SKM-1 (cell line): ENCODE results near the gene UBE2S.

ENCODE experiments used
- DNase-seq: peaks from one replicate; lab custom pipeline; 2025; ENCODE audit not compliant: unreplicated experiment; lab: John Stamatoyannopoulos, UW

Gene UBE2S

DNA sequence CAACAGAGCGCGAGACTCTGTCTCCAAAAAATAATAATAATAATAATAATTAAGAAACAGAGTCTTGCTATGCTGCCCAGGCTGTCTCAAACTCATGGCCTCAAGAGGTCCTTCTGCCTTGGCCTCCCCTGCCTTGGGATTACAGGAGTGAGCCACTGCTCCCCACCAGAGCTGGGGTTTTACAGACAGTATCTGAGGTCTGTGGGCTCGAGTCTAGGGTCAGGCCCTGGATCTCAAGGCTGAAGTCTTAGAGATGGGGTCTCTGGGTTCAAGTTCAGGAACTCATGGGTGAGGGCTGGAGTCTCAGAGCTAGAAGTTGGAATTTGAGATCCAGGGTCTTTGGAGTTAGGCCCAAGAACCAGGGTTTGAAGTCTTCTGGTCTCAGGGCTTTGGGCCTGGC is 40.8 kb downstream of the UBE2S start:
- no peak for DNase-seq

DNA sequence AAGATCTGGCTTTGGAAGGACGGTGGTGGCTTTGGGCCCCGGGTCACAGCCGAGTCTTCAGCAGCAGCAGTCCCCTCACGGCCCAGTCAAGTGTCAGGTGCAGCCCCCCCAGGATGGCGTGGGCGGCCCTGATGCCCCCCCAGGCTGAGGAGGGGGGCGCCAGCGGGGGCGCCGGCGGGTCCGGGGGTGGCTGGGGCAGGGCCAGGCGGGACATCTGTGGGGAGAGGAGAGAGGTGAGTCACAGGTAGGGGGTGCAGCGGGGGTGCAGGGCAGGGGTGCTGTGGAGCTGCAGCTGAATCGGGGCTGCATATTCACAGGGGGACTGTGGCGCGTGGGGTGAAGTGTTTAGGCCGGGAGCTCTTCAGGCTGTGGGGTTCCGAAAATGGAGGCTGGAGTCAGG is 41.6 kb downstream of the UBE2S start:
- no peak for DNase-seq

DNA sequence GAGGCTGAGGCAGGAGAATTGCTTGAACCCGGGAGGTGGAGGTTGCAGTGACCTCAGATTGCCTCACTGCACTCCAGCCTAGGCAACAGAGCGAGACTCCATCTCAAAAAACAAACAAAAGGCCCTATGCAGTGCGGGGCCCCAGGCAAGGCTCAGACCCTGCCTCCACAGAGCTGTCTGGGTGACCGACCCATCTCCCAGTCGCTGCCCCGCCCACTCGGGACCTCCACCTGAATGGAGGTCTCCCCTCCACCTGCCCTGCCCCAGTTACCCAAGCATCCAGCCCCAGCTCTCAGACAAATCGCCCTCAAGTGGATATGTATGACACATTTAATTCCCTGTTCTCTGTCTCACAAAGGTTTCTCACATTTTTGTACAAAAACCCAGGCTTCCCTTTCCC is 42.3 kb downstream of the UBE2S start:
- no peak for DNase-seq

DNA sequence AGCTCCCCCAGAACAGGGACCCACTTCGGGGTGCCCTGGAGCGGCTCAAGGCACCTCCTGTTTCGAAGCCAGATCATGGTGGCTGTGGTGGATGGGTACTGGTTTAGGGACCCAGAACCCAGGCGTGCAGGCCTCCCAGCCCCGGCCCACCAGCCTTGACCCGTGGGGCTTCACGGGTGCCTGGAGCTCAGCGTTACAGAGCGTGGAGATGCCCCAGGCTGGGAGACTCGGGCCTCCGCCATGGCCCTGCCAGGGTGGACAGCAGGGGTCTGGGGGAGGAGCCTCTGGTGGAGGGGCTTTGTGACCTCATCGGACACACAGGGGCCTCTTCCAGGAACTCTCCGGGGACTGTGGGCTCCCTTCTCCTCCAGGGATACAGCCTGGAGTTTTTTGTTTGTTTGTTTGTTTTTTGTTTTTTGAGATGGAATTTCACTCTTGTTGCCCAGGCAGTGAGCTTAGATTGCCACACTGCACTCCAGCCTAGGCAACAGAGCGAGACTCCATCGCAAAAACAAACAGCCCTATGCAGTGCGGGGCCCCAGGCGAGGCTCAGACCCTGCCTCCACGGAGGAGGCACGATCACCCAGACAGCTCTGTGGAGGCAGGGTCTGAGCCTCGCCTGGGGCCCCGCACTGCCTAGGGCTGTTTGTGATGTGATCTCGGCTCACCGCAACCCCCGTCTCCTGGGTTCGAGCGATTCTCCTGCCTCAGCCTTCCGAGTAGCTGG is 44.4 kb downstream of the UBE2S start, which contains the start of gene GARIN5B:
Gene GARIN5B, minus strand, starts transcription at position 271 of the 727 bp plus-strand sequence. Its CDS starts 194 bp downstream, at position 77.
- no peak for DNase-seq

DNA sequence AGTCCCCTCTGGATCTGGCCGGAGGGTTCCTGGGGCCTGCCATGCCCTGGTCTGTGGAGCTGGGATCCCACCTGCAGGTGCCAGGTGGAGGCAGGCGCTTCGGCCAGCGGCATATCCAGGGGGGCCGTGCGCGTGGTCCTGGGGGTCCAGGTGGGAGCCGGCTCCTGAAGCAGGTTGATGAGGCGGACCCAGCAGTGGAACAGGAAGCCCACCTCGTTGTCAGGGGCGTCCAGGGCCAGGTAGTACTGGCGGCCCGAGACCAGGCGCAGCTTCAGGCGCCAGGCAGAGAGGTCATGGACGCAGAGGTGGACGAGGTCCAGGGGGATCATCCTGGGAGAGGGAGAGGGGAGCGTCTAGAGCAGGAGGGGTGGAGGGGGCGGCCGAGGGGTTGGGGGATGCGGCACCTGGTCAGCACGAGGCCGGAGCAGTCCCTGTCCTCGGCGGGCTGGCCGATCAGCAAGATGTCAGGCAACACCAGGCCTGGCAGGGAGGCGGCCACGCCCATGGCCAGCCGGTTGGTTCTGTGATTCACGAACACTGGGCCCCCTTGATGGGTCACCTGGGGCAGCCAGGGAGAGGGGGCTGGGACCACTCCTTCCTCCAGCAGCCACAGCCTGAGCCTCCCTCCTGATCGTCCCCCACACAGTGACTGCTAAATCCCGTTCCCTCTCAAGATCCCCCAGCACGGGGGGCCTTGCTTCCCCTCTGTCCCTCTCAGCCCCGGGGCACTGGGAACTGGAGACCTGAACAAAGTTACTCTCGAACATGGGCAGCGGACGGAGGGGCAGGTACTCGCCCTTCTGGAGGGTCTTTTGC is 45.2 kb downstream of the UBE2S start:
- DNase-seq = no peak

DNA sequence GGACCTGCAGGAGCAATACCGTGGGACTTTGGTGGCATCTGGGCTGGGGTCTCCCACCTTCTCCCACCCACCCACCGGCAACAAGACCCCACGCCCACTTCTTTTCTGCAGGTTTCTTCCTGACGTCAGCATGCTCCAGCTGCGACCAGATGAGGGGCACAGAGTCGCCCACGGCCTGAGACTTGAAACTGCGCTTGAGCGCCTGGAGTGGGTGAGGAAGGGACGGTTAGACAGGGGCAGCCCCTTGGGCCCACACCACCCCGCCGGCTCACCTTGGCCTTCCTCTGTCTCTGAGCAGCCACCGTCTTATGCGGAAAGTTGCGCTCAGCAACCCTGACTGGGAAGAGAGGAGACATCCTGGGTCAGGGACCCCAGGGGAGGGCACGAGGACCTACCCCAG is 46.7 kb downstream of the UBE2S start:
- DNase-seq = no peak

DNA sequence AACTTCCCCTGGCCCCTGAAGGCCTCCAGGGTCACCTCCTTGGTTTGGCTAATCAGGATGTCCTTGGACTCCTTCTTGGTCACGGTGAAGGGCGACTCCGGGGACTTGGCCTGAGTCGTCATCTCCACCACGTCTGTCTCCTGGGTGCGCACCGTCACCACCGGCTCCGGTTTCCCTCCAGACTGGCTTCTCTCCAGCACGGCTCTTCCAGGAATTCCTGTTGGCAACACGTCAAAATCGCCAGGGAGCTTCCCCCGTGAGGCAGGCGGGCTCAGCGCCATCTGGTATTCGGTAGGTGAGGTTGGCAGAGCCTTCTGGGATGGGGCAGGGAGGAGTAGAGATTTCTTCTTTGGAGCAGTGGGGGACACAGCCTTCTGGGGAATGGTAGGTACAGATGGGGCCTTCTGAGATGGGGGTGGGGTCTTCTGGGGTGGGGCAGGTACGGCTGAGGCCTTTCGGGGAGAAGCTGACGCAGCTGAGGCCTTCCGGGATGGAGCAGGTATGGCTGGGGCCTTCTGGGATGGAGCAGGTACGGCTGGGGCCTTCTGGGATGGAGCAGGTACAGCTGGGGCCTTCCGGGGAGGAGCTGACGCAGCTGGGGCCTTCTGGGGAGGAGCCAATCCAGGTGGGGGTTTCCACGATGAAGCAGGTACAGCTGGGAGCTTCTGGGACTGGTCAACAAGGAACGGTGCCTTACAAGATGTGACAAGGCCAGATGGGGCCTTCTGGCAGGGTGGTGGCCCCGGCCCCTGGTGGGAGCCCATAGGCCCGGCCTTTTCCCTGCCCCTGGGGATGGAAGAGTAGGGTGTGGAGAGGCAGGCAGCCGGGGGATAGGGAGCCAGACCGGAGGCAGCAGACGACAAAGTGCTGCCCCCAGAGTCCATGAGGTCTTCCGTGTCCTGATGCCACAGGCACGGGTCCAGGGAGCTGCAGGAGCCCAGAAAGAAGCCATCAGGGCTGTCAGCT is 48.4 kb downstream of the UBE2S start:
- no peak for DNase-seq

DNA sequence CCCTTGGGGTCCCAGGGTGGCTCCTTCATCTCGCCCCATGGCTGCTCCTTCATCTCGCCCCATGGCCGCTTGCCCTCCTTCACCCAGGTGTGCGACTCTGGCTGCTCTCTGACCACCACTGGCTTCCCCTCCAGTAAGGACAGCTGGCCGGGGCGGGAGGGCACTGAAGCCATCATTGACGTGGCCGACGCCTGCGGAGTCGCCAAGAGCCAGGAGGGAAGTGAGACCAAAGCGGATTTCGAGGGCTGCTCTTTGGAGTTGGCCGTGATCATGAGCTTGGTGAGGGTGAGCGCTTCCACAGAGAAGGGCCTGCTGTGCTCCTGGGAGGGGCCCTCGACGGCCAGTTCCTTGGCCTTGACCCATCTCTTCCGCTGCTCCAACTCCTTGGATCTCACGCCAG is 49.1 kb downstream of the UBE2S start:
- DNase-seq = no peak

DNA sequence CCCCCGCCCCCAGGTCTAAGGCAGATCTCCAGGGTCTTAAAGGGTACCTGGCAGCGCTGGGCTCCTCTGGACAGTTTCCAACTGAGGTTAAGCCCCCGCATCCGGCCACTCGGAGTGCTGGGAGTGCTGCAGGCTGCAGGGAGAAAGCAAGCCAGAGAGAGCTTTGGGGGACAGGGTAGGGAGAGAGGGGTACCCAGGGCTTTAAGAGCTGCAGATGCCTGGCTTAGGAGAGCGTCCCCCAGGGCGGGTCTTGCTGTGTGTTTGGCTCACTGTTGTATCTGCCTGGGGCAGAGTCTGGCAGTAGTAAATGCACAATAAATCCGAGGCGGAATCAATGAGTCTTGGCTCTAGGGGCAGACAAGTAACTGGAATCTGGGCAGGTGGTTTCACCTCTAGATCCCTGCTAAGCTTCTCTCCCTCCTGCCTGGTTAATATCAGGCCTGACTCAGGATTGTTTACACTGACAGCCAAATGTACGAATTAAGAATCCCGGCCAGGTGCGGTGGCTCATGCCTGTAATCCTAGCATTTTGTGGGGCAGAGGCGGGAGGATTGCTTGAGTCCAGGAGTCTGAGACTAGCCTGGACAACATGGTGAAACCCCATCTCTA is 52.3 kb downstream of the UBE2S start:
- DNase-seq = no peak

DNA sequence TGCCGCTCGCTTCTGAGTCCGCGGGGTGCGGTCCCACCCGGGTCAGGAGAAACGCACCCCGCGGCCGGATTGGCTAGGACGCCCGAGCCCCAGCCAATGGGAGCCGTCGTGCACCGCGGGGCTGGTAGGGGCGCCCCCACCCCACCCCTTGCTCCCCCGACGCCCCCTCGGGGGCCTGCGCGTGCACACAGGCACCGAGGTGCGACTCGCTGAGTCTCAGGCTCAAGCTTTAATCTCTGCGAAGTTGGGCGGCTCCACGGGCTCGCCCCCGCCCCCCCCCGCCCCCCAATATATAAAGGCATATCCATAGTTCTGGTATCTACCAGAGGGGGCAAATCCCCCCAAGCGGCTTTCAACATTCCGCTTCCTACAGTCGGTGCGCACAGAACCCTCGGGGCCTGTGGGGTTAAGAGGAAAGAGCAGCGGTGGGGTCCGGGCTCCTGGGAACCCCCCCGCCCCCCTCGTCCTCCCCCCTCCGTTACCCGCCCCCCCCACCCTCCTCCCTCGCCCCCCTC is 52.8 kb downstream of the UBE2S start, which contains the start of gene COX6B2:
Gene COX6B2, minus strand, starts transcription at position 22 of the 515 bp plus-strand sequence. CDS start 198 bp downstream, outside the sequence.
- no peak for DNase-seq

DNA sequence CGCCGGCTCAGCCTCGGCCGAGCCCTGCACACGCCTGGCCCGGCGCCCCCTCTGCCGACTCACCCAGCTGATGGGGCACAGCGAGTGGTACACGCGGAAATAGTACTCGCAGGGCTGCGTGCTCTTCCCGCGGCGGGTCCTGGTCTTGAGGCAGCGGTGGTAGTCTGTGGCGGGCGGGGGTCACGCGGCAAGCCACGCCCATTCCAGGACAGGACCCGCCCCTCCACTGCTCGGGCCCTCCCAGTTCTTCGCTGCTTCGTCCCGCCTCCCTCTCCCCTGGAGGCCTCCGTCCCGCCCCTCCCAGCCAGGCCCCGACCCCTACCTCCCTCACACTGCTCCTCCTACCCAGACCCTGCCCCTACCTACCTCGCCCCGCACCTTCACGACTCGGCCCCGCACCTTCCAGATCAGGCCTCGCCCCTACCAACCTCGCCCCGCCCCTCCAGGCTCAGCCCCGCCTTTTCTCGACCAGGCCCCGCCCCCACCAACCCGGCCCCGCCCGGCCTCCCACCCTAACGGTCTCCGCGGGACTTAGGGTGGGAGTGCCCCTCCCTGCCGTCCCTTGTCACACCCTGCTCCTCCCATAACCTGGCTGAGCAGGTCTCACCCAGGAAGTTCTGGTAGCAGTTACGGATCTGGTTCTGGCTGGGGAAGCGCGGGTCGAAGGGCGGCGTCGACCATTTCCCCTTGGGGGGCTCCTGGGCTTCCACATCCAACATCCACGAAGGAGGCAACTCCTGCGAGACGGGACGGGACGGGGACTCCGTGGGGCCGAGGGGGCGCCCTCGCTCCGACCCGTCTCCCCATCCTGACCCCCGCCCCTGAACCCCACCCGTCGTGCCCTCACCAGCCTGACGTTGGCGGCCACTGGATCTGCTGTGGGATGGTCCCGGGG is 53.5 kb downstream of the UBE2S start:
- DNase-seq = no peak

DNA sequence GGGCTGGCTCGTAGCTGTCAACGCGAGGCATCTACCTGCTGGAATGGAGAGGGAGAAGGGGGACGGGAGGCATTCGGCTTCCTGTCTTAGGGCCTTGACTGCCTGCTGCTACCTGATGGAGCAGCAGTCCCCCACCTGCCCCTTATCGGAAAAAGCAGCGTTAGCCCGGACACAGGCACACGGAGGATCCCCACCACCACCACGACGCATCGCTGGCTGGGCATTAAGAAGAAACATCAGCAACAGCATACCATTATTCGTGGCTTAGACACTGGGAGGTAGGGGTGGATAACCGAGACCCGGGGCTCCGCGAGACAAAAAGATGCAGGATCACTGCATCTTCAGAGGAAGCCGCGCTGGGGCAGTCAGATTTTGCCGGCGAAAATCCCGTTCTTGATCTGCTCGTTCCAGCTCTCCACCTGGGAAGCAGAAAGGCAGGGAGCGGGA is 54.2 kb downstream of the UBE2S start:
- no peak for DNase-seq

DNA sequence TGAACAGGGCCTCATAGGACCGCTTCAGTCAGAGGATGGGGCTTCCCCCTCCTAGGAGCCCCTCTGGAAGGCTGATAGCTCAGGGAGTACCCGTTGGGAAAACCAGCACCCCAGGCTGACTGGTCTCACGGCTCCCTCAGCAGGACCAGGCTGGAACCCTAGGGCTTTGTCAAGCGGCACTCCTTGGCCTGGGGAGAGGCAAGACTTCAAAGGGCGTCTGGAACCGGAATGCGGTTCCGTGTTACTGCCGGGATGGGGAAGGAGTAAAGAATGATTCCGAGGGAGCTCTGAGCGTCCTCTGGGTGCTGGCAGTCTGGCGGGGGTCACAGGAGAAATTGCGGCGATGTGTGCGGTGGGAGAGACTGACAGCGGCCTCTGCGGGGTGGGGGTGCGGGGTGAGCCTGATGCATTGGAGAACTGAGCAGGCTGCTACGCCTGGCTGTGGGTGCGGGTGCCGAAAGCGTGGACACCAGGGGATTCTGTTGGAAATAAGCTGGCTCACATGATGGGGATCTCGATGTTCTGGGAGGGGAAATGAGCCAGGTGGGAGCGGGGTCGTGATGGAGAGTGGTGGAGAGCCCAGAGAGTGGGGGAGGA is 54.9 kb downstream of the UBE2S start:
- no peak for DNase-seq

DNA sequence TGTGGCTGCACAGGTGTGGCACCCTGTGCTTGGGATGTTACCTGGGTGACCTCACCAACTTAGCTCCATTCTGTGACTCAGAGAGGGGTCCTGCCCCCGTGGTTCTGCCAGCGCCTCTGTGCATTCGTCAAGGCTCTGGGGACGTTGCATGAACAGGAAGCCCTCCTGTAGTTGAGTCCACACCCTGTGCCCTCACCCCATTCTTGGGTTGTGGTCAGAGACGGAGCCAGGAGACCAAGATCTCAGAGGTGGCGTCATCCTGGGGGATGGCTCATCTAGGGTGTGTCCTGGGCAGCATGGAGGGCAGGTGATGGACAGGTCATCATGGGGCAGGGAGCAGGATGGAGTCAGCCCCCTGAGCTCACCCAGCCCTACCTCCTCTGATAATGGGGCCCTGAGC is 55.5 kb downstream of the UBE2S start:
- DNase-seq = no peak

DNA sequence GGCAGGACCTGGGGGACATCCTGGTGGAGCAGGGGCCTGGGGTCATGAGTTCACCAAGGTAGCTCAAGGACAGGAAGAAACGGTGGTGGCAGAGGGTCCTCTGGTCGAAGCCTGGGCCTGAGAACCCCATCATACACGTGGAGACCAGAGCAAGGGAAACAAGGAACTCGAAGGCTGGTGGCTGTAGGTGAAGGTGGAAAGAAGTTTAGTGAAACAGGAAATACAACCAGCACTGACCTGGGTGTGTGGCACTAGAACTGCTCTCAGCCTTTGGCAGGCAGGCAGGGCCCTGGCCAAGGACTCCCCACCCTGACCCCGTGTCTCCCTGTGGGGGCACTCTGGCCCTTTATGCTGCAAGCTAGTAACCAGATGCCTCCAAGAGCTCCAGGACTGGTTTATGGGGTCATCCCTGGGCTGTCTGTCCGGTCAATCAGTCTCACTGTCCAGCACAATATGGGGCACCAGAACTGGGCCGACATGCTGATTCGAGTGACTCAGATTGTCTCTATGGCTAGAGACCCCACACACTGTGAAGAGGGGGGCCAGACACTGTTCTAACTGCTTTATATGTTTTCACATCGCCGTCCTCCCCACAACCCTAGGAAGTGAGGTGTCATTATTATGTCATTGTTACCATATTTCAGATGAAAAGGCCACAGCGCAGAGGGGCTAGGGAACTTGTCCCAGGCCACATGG is 56.8 kb downstream of the UBE2S start:
- no peak for DNase-seq
